Bronchial epithelial cell (primary cell): Measurements from ENCODE around the gene FHOD3. TPM values are rescaled to one million over a fixed set of nuclear protein-coding genes. Genes with fewer than 3 reads are reported as not detected.

Experiments used
- DNase-seq: peaks from one replicate; pipeline ENCODE4 v3.0.0-alpha.2; 2010; ENCODE audit warnings: low read depth
- FAIRE-seq: peaks from 2 replicates; lab custom pipeline; 2011; peaks lifted over from hg19 to GRCh38; lab: Jason Lieb, UNC
- H3K27me3 ChIP-seq: 2 replicates; pipeline ENCODE4 v1.5.1; 2011; ENCODE audit warnings: low read length; ENCODE audit not compliant: control insufficient read depth, insufficient read depth
- H3K36me3 ChIP-seq: 2 replicates; pipeline ENCODE4 v1.5.1; 2011; ENCODE audit warnings: low read length; ENCODE audit not compliant: control insufficient read depth, insufficient read depth
- H3K4me3 ChIP-seq: 2 replicates; pipeline ENCODE4 v1.5.1; 2011; ENCODE audit warnings: mild to moderate bottlenecking, low read depth, low read length, control low read depth
- total RNA-seq: library from RNA; depleted of rRNA; stranded (reverse); fragments of >200 nt; gene quantifications from 2 replicates; pipeline ENCODE4 v1.2.1, GENCODE V29; 2014
- TF ChIP-seq, protein P1 (sequence below): IDR thresholded peaks from 2 replicates; pipeline ENCODE4 v1.5.1; 2011; ENCODE audit warnings: mild to moderate bottlenecking, moderate library complexity, low read length, control low read depth, inconsistent platforms; ENCODE audit not compliant: insufficient read depth, severe bottlenecking

Gene FHOD3
- total RNA-seq, 1 donor from 2014 or later, result 15.8 TPM

DNA sequence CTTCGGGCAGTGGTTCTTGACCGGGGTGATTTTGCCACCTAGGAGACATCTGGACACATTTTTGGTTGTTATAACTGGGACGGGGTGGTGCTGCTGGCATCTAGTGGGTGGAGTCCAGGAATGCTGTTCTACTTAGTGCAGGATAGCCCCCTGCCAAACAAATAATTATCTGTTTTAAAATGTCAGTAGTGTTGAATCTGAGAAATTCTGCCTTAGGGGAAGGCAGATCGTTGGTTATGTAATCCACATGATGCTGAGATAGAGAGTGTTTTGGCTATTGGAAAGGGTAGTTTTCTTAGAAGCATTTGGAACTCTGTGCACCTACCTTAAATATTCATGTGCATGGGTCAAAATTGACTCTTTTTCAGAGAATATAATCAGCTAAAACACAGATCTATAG lies 332.3 kb downstream of the FHOD3 start:
- Histone ChIP-seq H3K27me3 (no peaks in the 10 kb centered on the region), H3K36me3 (peaks cover 1% of the 10 kb centered on the region), H3K4me3 (no peak overlapping the region)
- FAIRE-seq, result no peak
- no peak for DNase-seq
- TF ChIP-seq, protein P1, sequence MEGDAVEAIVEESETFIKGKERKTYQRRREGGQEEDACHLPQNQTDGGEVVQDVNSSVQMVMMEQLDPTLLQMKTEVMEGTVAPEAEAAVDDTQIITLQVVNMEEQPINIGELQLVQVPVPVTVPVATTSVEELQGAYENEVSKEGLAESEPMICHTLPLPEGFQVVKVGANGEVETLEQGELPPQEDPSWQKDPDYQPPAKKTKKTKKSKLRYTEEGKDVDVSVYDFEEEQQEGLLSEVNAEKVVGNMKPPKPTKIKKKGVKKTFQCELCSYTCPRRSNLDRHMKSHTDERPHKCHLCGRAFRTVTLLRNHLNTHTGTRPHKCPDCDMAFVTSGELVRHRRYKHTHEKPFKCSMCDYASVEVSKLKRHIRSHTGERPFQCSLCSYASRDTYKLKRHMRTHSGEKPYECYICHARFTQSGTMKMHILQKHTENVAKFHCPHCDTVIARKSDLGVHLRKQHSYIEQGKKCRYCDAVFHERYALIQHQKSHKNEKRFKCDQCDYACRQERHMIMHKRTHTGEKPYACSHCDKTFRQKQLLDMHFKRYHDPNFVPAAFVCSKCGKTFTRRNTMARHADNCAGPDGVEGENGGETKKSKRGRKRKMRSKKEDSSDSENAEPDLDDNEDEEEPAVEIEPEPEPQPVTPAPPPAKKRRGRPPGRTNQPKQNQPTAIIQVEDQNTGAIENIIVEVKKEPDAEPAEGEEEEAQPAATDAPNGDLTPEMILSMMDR, result no peak

DNA sequence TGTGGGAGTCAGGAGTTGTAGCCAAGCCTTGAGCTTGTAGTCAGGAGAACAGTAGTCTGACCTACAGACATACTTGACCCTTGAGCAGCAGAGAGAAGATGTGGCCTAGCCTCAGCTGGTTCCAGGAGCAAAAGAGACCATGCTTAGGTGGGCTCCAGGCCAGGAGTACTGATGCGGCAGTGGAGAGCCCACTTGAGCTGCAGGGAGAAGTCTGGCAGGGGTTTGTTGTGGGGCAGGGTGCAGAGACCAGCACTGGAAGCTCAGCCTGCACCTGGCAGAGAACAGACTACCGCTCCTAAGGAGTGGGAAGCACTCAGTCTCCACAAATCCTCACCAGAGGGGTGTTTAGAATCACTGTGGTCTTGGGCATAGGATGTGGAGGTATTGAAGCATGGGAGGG lies 333.4 kb downstream of the FHOD3 start:
- DNase-seq, result no peak
- no peak for FAIRE-seq
- peaks cover 1% of the 10 kb centered on the region for H3K36me3 ChIP-seq
- H3K4me3 ChIP-seq, result no peak overlapping the region
- no peaks in the 10 kb centered on the region for H3K27me3 ChIP-seq
- TF ChIP-seq, protein P1, result no peak

DNA sequence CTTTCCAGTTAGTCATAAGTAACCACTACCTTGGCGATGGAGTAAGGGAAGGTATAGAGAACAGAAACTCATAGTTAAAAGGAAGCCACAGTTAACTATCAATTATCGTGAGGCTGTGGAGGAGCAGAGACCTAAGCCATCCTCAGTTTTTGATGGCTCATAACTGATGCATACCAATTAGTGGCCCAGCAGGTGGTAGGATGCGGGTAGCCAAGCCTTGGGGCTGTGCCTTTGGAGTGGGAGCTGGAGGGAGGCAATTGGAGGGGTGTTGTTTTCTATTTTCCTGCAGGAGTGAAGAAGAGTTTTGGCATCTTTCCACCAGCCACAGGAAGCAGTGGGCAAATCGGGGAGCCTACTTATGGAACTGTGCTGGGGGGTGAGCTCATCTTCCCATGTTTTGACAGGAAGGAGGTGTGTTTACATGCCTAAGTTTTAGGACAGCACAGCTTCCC lies 336.5 kb downstream of the FHOD3 start:
- TF ChIP-seq, protein P1, result no peak
- peak; percentile 8 for DNase-seq
- FAIRE-seq, result no peak
- Histone ChIP-seq H3K4me3 (no peak overlapping the region), H3K36me3 (no peaks in the 10 kb centered on the region), H3K27me3 (no peaks in the 10 kb centered on the region)

DNA sequence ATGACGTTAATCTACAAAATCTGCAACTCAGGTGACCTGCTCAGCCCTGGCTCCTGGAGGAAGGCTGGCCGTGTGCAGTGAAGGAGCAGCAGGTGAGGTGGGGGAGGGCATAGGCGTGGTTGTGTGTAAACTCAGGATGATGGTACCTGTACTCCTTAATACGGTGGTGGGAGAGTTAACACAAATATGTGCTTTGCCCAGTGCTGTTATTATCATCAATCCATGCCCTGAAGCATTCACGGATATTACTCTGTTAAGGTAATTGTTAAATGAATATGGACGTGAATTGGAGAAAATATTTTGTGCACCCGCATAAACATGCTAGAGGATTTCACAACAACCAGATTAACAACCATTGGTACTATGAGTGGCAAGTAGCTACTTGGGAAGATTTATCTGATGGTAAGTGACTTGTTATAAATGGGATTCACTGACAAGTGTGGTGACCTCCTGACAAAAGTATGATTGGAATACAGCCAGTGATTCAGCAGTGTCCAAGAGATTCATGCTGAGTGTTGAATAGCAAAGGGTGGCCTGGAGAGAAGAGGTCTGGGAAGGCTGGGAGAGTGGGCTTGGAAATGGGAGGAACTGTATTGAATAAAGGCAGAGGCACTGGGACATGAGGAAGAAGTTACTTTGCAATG lies 337.2 kb downstream of the FHOD3 start:
- TF ChIP-seq, protein P1, result no peak
- Histone ChIP-seq H3K27me3 (no peaks in the 10 kb centered on the region), H3K36me3 (no peaks in the 10 kb centered on the region), H3K4me3 (no peak overlapping the region)
- DNase-seq (peak; percentile 58), FAIRE-seq (no peak)

DNA sequence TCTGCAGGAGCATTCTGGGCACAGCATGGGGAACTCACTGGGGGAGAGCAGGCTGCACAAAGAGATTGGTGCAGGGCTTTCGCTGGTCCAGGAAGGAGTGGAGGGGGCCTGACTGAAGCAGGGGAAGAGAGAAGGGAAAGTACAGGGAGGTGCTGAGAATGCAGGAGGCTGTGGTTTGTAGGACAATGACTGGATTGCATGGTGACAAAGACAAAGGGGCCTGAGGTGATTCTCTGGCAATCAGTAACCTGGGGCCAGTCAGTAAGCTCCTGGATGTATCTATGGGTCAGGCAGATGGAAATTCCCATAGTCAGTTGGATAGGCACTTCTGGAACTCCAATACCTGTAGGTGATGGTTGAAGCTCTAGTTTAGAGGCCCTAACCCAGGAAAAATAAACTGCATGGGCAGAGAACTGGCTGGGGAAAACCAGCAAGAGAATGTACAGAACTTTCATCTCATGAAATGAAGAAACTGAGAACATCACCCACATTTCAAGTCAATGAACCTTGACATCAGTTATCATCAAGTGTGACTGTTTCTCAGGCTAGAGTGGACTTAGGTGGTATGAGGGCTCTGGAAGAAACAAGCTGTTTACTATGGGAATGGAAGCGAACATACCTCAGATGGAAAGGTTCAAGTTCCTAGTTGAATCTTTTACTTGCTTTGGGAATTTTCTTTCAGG lies 338.0 kb downstream of the FHOD3 start:
- DNase-seq (no peak), FAIRE-seq (no peak)
- Histone ChIP-seq H3K4me3 (no peak overlapping the region), H3K36me3 (no peaks in the 10 kb centered on the region), H3K27me3 (no peaks in the 10 kb centered on the region)
- TF ChIP-seq, protein P1, result no peak
